Breast epithelium (tissue), 3 donors: ENCODE results near the gene IFT52.

Source experiments
- POLR2A ChIP-seq: fragments of 450-650 bp; IDR thresholded peaks from one replicate; pipeline ENCODE4 v1.6.1; 2016; ENCODE audit warnings: antibody characterized with exemption, mild to moderate bottlenecking, moderate library complexity
- POLR2AphosphoS5 ChIP-seq, 3 donors: sonication (generic); formaldehyde crosslinking; IDR thresholded peaks; one replicate each; pipeline ENCODE4 v1.6.1; 2017; ENCODE audit warnings: antibody characterized with exemption in 3 of 3
- TF ChIP-seq, protein P1 (sequence below), 3 donors: fragments of 450-650 bp; IDR thresholded peaks; one replicate each; pipeline ENCODE4 v1.5.1; 2016 to 2017; ENCODE audit warnings: antibody characterized with exemption in 3 of 3, mild to moderate bottlenecking in 3 of 3, moderate library complexity in 3 of 3

DNA sequence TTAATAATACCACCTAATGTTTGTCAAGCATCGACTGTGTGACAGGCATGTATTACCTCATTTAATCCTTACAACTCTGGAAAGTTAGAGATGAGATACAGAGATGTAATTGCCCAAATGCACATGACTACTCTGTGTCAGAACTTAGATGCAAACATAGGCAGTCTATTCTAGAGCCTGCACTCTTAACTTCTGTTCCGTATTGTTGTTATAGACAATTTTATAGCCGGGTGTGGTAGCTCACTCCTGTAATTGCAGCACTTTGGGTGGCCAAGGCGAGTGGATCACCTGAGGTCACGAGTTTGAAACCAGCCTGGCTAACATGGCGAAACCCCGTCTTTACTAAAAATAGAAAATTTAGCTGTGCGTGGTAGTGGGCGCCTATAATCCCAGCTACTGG lies 15.0 kb downstream of the IFT52 start:
- TF ChIP-seq POLR2AphosphoS5 (IDR thresholded peaks at IDR 0.05) (no peak), POLR2A (no peak)
- TF ChIP-seq, protein P1, sequence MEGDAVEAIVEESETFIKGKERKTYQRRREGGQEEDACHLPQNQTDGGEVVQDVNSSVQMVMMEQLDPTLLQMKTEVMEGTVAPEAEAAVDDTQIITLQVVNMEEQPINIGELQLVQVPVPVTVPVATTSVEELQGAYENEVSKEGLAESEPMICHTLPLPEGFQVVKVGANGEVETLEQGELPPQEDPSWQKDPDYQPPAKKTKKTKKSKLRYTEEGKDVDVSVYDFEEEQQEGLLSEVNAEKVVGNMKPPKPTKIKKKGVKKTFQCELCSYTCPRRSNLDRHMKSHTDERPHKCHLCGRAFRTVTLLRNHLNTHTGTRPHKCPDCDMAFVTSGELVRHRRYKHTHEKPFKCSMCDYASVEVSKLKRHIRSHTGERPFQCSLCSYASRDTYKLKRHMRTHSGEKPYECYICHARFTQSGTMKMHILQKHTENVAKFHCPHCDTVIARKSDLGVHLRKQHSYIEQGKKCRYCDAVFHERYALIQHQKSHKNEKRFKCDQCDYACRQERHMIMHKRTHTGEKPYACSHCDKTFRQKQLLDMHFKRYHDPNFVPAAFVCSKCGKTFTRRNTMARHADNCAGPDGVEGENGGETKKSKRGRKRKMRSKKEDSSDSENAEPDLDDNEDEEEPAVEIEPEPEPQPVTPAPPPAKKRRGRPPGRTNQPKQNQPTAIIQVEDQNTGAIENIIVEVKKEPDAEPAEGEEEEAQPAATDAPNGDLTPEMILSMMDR (IDR thresholded peaks at IDR 0.05) = no peak
